Smooth muscle cell (in vitro differentiated cells): Measurements from ENCODE around the gene EFR3B. TPM values are rescaled to one million over a fixed set of nuclear protein-coding genes. Genes with fewer than 3 reads are reported as not detected.

Experiments
- DNase-seq: peaks from one replicate; lab custom pipeline; 2025; ENCODE audit not compliant: unreplicated experiment; lab: John Stamatoyannopoulos, UW
- H2AFZ ChIP-seq: fragments of 200-600 bp; sonication (generic); 2 replicates; pipeline ENCODE4 v1.6.0; 2016; ENCODE audit warnings: antibody characterized with exemption, low read depth, mild to moderate bottlenecking
- H3F3A ChIP-seq: fragments of 200-600 bp; sonication (generic); 2 replicates; pipeline ENCODE4 v1.6.0; 2017; ENCODE audit warnings: antibody characterized with exemption, low read depth
- H3K27ac ChIP-seq: fragments of 200-600 bp; sonication (generic); 2 replicates; pipeline ENCODE4 v1.5.1; 2016; ENCODE audit warnings: low read depth, mild to moderate bottlenecking
- H3K27me3 ChIP-seq: fragments of 200-600 bp; sonication (generic); 2 replicates; pipeline ENCODE4 v1.6.1; 2016; ENCODE audit warnings: low read depth, mild to moderate bottlenecking
- H3K36me3 ChIP-seq: fragments of 200-600 bp; sonication (generic); 2 replicates; pipeline ENCODE4 v1.5.1; 2016; ENCODE audit warnings: low read depth
- H3K4me1 ChIP-seq: fragments of 200-600 bp; sonication (generic); 2 replicates; pipeline ENCODE4 v1.5.1; 2016; ENCODE audit warnings: low read depth
- H3K4me2 ChIP-seq: fragments of 200-600 bp; sonication (generic); 2 replicates; pipeline ENCODE4 v1.6.0; 2016; ENCODE audit warnings: mild to moderate bottlenecking
- H3K4me3 ChIP-seq: fragments of 200-600 bp; sonication (generic); 2 replicates; pipeline ENCODE4 v1.5.1; 2016; ENCODE audit warnings: mild to moderate bottlenecking
- H3K79me2 ChIP-seq: fragments of 200-600 bp; sonication (generic); 2 replicates; pipeline ENCODE4 v1.6.0; 2016; ENCODE audit warnings: low read depth, mild to moderate bottlenecking
- H3K9ac ChIP-seq: fragments of 200-600 bp; sonication (generic); 2 replicates; pipeline ENCODE4 v1.6.0; 2016; ENCODE audit warnings: low read depth
- H3K9me3 ChIP-seq: fragments of 200-600 bp; sonication (generic); replicated peaks from 2 replicates; pipeline ENCODE4 v1.5.1; 2016; ENCODE audit warnings: low read depth
- H4K20me1 ChIP-seq: fragments of 200-600 bp; sonication (generic); 2 replicates; pipeline ENCODE4 v1.6.0; 2016; ENCODE audit warnings: low read depth
- WGBS: methylation state at CpG from one replicate; pipeline ENCODE4 v1.1.7; 2016; ENCODE audit warnings: low lambda C conversion rate; 5-methylcytosine and 5-hydroxymethylcytosine counted together
- polyA plus RNA-seq: library from polyadenylated mRNA; unstranded; fragments of >200 nt; fragmentation: Nextera tagmentation; extraction: Ambion mirVana; gene quantifications from 2 replicates; pipeline ENCODE4 v1.2.1, GENCODE V29; 2016
- total RNA-seq: library from RNA; depleted of rRNA; stranded (reverse); fragments of >200 nt; gene quantifications from 2 replicates; pipeline ENCODE4 v1.2.3, GENCODE V29; 2014
- TF ChIP-seq, protein P1 (sequence below): fragments of 200-600 bp; sonication (generic); IDR thresholded peaks from 2 replicates; pipeline ENCODE4 v1.5.1; 2017; ENCODE audit warnings: borderline replicate concordance, mild to moderate bottlenecking, antibody characterized with exemption; ENCODE audit not compliant: insufficient read depth, poor library complexity, severe bottlenecking

EFR3B gene
- total and polyA plus RNA-seq, 2 experiments from 2014 or later = 4.0 to 5.2 TPM

- Histone ChIP-seq H3K79me2 (no peaks in the 10 kb centered on the region), H3K36me3 (no peaks in the 10 kb centered on the region), H3K9me3 (no peaks in the 10 kb centered on the region), H3K4me2 (peak overlapping the region; percentile 1), H3K4me1 (no peaks in the 10 kb centered on the region), H2AFZ (peak overlapping the region; percentile 20), H3K27ac (no peak overlapping the region), H3K4me3 (no peak overlapping the region), H3K27me3 (no peaks in the 10 kb centered on the region), H4K20me1 (no peaks in the 10 kb centered on the region), H3K9ac (no peak overlapping the region), H3F3A (no peaks in the 10 kb centered on the region)
- TF ChIP-seq, protein P1, sequence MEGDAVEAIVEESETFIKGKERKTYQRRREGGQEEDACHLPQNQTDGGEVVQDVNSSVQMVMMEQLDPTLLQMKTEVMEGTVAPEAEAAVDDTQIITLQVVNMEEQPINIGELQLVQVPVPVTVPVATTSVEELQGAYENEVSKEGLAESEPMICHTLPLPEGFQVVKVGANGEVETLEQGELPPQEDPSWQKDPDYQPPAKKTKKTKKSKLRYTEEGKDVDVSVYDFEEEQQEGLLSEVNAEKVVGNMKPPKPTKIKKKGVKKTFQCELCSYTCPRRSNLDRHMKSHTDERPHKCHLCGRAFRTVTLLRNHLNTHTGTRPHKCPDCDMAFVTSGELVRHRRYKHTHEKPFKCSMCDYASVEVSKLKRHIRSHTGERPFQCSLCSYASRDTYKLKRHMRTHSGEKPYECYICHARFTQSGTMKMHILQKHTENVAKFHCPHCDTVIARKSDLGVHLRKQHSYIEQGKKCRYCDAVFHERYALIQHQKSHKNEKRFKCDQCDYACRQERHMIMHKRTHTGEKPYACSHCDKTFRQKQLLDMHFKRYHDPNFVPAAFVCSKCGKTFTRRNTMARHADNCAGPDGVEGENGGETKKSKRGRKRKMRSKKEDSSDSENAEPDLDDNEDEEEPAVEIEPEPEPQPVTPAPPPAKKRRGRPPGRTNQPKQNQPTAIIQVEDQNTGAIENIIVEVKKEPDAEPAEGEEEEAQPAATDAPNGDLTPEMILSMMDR = no peak
- WGBS = 67% methylated on average over 12 of the region's 12 CpGs
- DNase-seq = no peak
Measured at GRCh38 chr2:25197336-25198208, 155.7 kb downstream of the EFR3B start.

- TF ChIP-seq, protein P1 = no peak
- H3K27me3 ChIP-seq = no peaks in the 10 kb centered on the region
Measured at GRCh38 chr2:25198209-25198525, 156.3 kb downstream of the EFR3B start.

GRCh38 chr2:25198576-25198975 lies 156.7 kb downstream of the EFR3B start:
- Histone ChIP-seq H3K4me2 (no peak overlapping the region), H3K27me3 (no peaks in the 10 kb centered on the region), H3F3A (no peaks in the 10 kb centered on the region), H2AFZ (no peak overlapping the region), H4K20me1 (no peaks in the 10 kb centered on the region), H3K36me3 (no peaks in the 10 kb centered on the region), H3K9ac (no peak overlapping the region), H3K9me3 (no peaks in the 10 kb centered on the region), H3K27ac (no peak overlapping the region), H3K4me1 (no peaks in the 10 kb centered on the region), H3K4me3 (no peak overlapping the region), H3K79me2 (no peaks in the 10 kb centered on the region)
- TF ChIP-seq, protein P1 = no peak
- no peak for DNase-seq
- 83% methylated on average over 5 of the region's 5 CpGs for WGBS

More at GRCh38 chr2:25198209-25198525, 156.3 kb downstream of the EFR3B start:
- Histone ChIP-seq H3K79me2 (no peaks in the 10 kb centered on the region), H4K20me1 (no peaks in the 10 kb centered on the region), H3K27ac (no peak overlapping the region), H3K4me2 (peak overlapping the region; percentile 1), H2AFZ (peak overlapping the region; percentile 20), H3K36me3 (no peaks in the 10 kb centered on the region), H3K9me3 (no peaks in the 10 kb centered on the region), H3K9ac (no peak overlapping the region), H3F3A (no peaks in the 10 kb centered on the region), H3K4me3 (no peak overlapping the region), H3K4me1 (no peaks in the 10 kb centered on the region)
- DNase-seq = no peak
- WGBS = 67% methylated on average over 4 of the region's 4 CpGs

- TF ChIP-seq, protein P1 = peak; percentile 19
- H3K4me3 ChIP-seq = no peak overlapping the region
- no peaks in the 10 kb centered on the region for H4K20me1 ChIP-seq
- no peaks in the 10 kb centered on the region for H3K9me3 ChIP-seq
- H3K9ac ChIP-seq = no peak overlapping the region
- no peaks in the 10 kb centered on the region for H3F3A ChIP-seq
- H3K79me2 ChIP-seq = no peaks in the 10 kb centered on the region
- no peak overlapping the region for H2AFZ ChIP-seq
- H3K27me3 ChIP-seq = no peaks in the 10 kb centered on the region
- no peak overlapping the region for H3K27ac ChIP-seq
- no peaks in the 10 kb centered on the region for H3K4me1 ChIP-seq
- WGBS = 80% methylated on average over 6 of the region's 6 CpGs
- no peaks in the 10 kb centered on the region for H3K36me3 ChIP-seq
- DNase-seq = no peak
- H3K4me2 ChIP-seq = no peak overlapping the region
Measured at GRCh38 chr2:25201265-25201664, 159.4 kb downstream of the EFR3B start.
